K562 (cell line): ENCODE data around the gene CERCAM. TPM values are rescaled to one million over a fixed set of nuclear protein-coding genes. Genes with fewer than 3 reads are reported as not detected.

Source experiments
- ATAC-seq: fragments of 200-7000 bp; cut with Tn5 transposase; 3 replicates; pipeline ENCODE4 v1.9.1; 2020; ENCODE audit warnings: moderate library complexity
- BruUV-seq: library from RNA; stranded (reverse); fragments of 400-500 nt; replicated peaks from 2 replicates; lab custom pipeline; 2021; lab: Mats Ljungman, UMichigan
- CTCF ChIA-PET: fragments of 300-600 bp; formaldehyde crosslinking; extraction: SDS; loops from one replicate; lab custom pipeline; 2021; ENCODE audit warnings: low intra/inter-chr PET ratio; lab: Yijun Ruan, JAX
- POLR2A ChIA-PET: fragments of 300-600, 350-650 bp; sonication (Branson Sonifier 250); formaldehyde crosslinking; extraction: SDS; loops from one replicate; lab custom pipeline; 2021; ENCODE audit warnings: antibody characterized with exemption, inconsistent platforms; lab: Yijun Ruan, JAX
- DNase-seq, 4 experiments: peaks; one replicate each; pipeline versions ENCODE4 v3.0.0 to v3.0.0-alpha.2; 2011 to 2018; ENCODE audit warnings: low spot score in 3 of 4, mixed read lengths in 3 of 4; ENCODE audit errors: extremely low read depth in 1 of 4
- FAIRE-seq: peaks from 2 replicates; lab custom pipeline; 2011; peaks lifted over from hg19 to GRCh38; lab: Jason Lieb, UNC
- H2AFZ ChIP-seq: 2 replicates; pipeline ENCODE4 v1.6.0; 2011; ENCODE audit warnings: low read depth, low read length, control low read depth, inconsistent platforms
- H3K27ac ChIP-seq: fragments of 200-600 bp; 3 replicates; pipeline ENCODE4 v1.8.0; 2011; ENCODE audit warnings: low read depth, mild to moderate bottlenecking, control low read depth, inconsistent platforms, low read length, moderate library complexity, mixed read lengths; ENCODE audit errors: extremely low read depth
- H3K27me3 ChIP-seq, 2 experiments: fragments of 300-600 bp in 1 of 2; 2 replicates in 1 of 2; 3 replicates in 1 of 2; pipeline versions ENCODE4 v1.6.0 to v1.8.0; 2011; ENCODE audit warnings: inconsistent platforms in 2 of 2, low read length in 2 of 2, mild to moderate bottlenecking in 1 of 2, mixed read lengths in 1 of 2, moderate library complexity in 1 of 2; ENCODE audit not compliant: control insufficient read depth in 2 of 2, insufficient read depth in 2 of 2
- H3K36me3 ChIP-seq: fragments of 300-600 bp; 3 replicates; pipeline ENCODE4 v1.8.0; 2011; ENCODE audit warnings: mild to moderate bottlenecking, low read length, inconsistent platforms; ENCODE audit not compliant: control insufficient read depth, insufficient read depth
- H3K4me1 ChIP-seq, 2 experiments: fragments of 200-600 bp in 1 of 2; replicated peaks in 1 of 2; 2 replicates in 1 of 2; 3 replicates in 1 of 2; pipeline versions ENCODE4 v1.5.1 to v1.8.0; 2011; ENCODE audit warnings: inconsistent platforms in 2 of 2, low read length in 2 of 2, mild to moderate bottlenecking in 1 of 2, mixed read lengths in 1 of 2, moderate library complexity in 1 of 2; ENCODE audit not compliant: control insufficient read depth in 2 of 2, insufficient read depth in 2 of 2
- H3K4me2 ChIP-seq: 2 replicates; pipeline ENCODE4 v1.6.1; 2011; ENCODE audit warnings: low read length, control low read depth, inconsistent platforms, mixed read lengths; ENCODE audit not compliant: insufficient read depth
- H3K4me3 ChIP-seq: fragments of 200-600 bp; sonication (generic), shearing (Covaris generic); 2 replicates; pipeline ENCODE4 v1.5.1; 2016; ENCODE audit warnings: control low read depth, inconsistent platforms
- H3K79me2 ChIP-seq: fragments of 200-600 bp; 3 replicates; pipeline ENCODE4 v1.8.0; 2011; ENCODE audit warnings: low read length, inconsistent platforms; ENCODE audit not compliant: control insufficient read depth, insufficient read depth
- H3K9ac ChIP-seq, 2 experiments: 2 replicates each; pipeline versions ENCODE4 v1.6.0 to v1.6.1; 2011; ENCODE audit warnings: low read depth in 2 of 2, low read length in 2 of 2, control low read depth in 1 of 2, inconsistent platforms in 1 of 2, mild to moderate bottlenecking in 1 of 2, mixed read lengths in 1 of 2; ENCODE audit not compliant: insufficient read depth in 1 of 2
- H3K9me1 ChIP-seq: one replicate; pipeline ENCODE4 v1.6.0; 2011; ENCODE audit warnings: inconsistent platforms, mild to moderate bottlenecking, low read length, moderate library complexity; ENCODE audit not compliant: control insufficient read depth, insufficient read depth
- H3K9me3 ChIP-seq: replicated peaks from 2 replicates; pipeline ENCODE4 v1.5.1; 2011; ENCODE audit warnings: low read depth, low read length, inconsistent platforms; ENCODE audit not compliant: control insufficient read depth, insufficient read depth
- H4K20me1 ChIP-seq: replicated peaks from 2 replicates; pipeline ENCODE4 v1.6.1; 2011; ENCODE audit warnings: low read length, inconsistent platforms, mixed read lengths; ENCODE audit not compliant: control insufficient read depth, insufficient read depth
- ADNP ChIP-seq: fragments of 200-800 bp; sonication (Bioruptor generic); IDR thresholded peaks from 2 replicates; pipeline ENCODE4 v1.6.1; 2016; ENCODE audit warnings: missing genetic modification characterization, missing compliant biosample characterization
- BCOR ChIP-seq: fragments of 450-650 bp; IDR thresholded peaks from 2 replicates; pipeline ENCODE4 v1.6.1; 2016
- E2F6 ChIP-seq, 2 experiments: IDR thresholded peaks; 2 replicates each; pipeline ENCODE4 v1.6.1; 2011; ENCODE audit warnings: borderline replicate concordance in 1 of 2, control low read depth in 1 of 2, low read depth in 1 of 2, low read length in 1 of 2, mild to moderate bottlenecking in 1 of 2, mixed read lengths in 1 of 2, moderate library complexity in 1 of 2; ENCODE audit not compliant: insufficient read depth in 1 of 2, insufficient read length in 1 of 2, poor library complexity in 1 of 2, severe bottlenecking in 1 of 2; ENCODE audit errors: extremely low read depth in 1 of 2
- KDM1A ChIP-seq, 2 experiments: fragments of 450-650 bp; IDR thresholded peaks; 2 replicates each; pipeline ENCODE4 v1.6.1; 2016; ENCODE audit warnings: mild to moderate bottlenecking in 2 of 2
- RAD21 ChIP-seq, 2 experiments: fragments of 250-450 bp in 1 of 2; fragments of 450-650 bp in 1 of 2; sonication (Bioruptor Pico) in 1 of 2; formaldehyde crosslinking in 1 of 2; IDR thresholded peaks in 1 of 2; conservative IDR thresholded peaks in 1 of 2; 2 replicates each; pipeline versions ENCODE4 v1.4.0 to v1.8.0; 2020 to 2022; ENCODE audit warnings: mild to moderate bottlenecking in 2 of 2, moderate library complexity in 1 of 2
- REST ChIP-seq, 2 experiments: fragments of 450-650 bp; formaldehyde crosslinking in 1 of 2; IDR thresholded peaks; 2 replicates each; pipeline versions ENCODE4 v1.4.0 to v1.6.1; 2014 to 2020; ENCODE audit warnings: mild to moderate bottlenecking in 2 of 2, borderline replicate concordance in 1 of 2, low read depth in 1 of 2
- SMC3 ChIP-seq: conservative IDR thresholded peaks from 2 replicates; pipeline ENCODE4 v1.6.1; 2011; ENCODE audit warnings: low read depth, low read length, improper control_type of control experiment; ENCODE audit not compliant: insufficient read depth
- ZBTB33 ChIP-seq: sonication (generic); formaldehyde crosslinking; IDR thresholded peaks from 2 replicates; pipeline ENCODE4 v1.8.1; 2023; ENCODE audit warnings: mild to moderate bottlenecking, missing genetic modification reagents
- WGBS: fragments of 100-300 bp; shearing (Covaris generic); methylation state at CpG from one replicate; pipeline ENCODE4 v1.1.6; 2016; ENCODE audit warnings: low coverage, mixed read lengths; ENCODE audit not compliant: insufficient coverage; ENCODE audit errors: missing lambda C conversion rate; 5-methylcytosine and 5-hydroxymethylcytosine counted together
- in situ Hi-C: fragments of 300-500 bp; cut with MboI; formaldehyde crosslinking; loops from 4 replicates; pipeline ENCODE4 v1.15.0; 2018; ENCODE audit warnings: inconsistent platforms, mixed read lengths
- intact Hi-C: fragments of 100-400 bp; cut with micrococcal nuclease; formaldehyde crosslinking; loops from 2 replicates; pipeline ENCODE4 v1.14.2; 2022
- polyA plus RNA-seq, 8 experiments: library from polyadenylated mRNA; depleted of rRNA in 4 of 8; stranded (reverse) in 5 of 8; unstranded in 3 of 8; fragments of >200 nt; fragmentation: Nextera tagmentation in 2 of 8; fragmentation: Illumina TruSeq in 1 of 8; extraction: Ambion mirVana in 2 of 8; extraction: Trizol in 1 of 8; gene quantifications; 2 replicates each; pipeline versions ENCODE4 v1.2.1 to v1.2.3, GENCODE V29; 2011 to 2014; ENCODE audit warnings: inconsistent platforms in 1 of 8, missing spikeins in 1 of 8
- total RNA-seq, 7 experiments: library from RNA; depleted of rRNA in 6 of 7; stranded (reverse); fragments of >200 nt in 6 of 7; fragmentation: Illumina TruSeq in 2 of 7; extraction: Trizol in 2 of 7; gene quantifications; 2 replicates each; pipeline versions ENCODE4 v1.2.1 to v1.2.3, GENCODE V29; 2011 to 2021; ENCODE audit warnings: low replicate concordance in 1 of 7

The CERCAM gene
- total and polyA plus RNA-seq, 9 of the 15 experiments (the other 6 are each of a cell fraction or from before 2014, with no cell fraction given): 0.75 to 24.0 (median 18.0) TPM

- peaks cover 0 to 3% of the 10 kb centered on the region in 2 experiments; a peak in 2 of 5 replicates for H3K27me3 ChIP-seq
- peaks cover 0 to 22% of the 10 kb centered on the region in 2 experiments; a peak in 2 of 5 replicates for H3K4me1 ChIP-seq
- no peak overlapping the region for H3K4me3 ChIP-seq
- BruUV-seq: no TSS peak
- H3K36me3 ChIP-seq: no peaks in the 10 kb centered on the region
- intact Hi-C loops: loop anchor here (5.0 to 10.0 kb wide), 2 partner anchors 205 to 283 kb away; partner anchors contain the start of gene PTGES2
- peak; percentile 77 for ATAC-seq
- no peak overlapping the region for H3K4me2 ChIP-seq
- peak; percentile 85 for FAIRE-seq
- H3K79me2 ChIP-seq: no peaks in the 10 kb centered on the region
- no peaks in the 10 kb centered on the region for H3K9me1 ChIP-seq
- ChIA-PET POLR2A (interaction anchor here (0.7 to 2.0 kb wide), 6 partner anchors 10 to 24 kb away, joined by 3 to 12 read pairs (median 4); partner anchors contain the start of gene CERCAM), CTCF (interaction anchor here (0.6 to 3.3 kb wide), 5 partner anchors 31 to 1373 kb away, joined by 3 to 15 read pairs (median 4); no protein-coding TSS in a partner anchor)
- H3K9ac ChIP-seq: no peak overlapping the region; a peak in 1 of 4 replicates
- no peak overlapping the region for H2AFZ ChIP-seq
- no peaks in the 10 kb centered on the region for H3K9me3 ChIP-seq
- WGBS: 2% methylated on average over 6 of the region's 6 CpGs
- peak in 3 of 4 experiments; percentile 33 to 55 (median 48) for DNase-seq
- H4K20me1 ChIP-seq: no peaks in the 10 kb centered on the region
- in situ Hi-C loops: no loop called here
- no peak overlapping the region for H3K27ac ChIP-seq
- TF ChIP-seq KDM1A (IDR thresholded peaks at IDR 0.05) (peak in 1 of 2 experiments; percentile 57; a peak in 2 of 4 replicates), REST (IDR thresholded peaks at IDR 0.05; ENCODE audit: borderline replicate concordance) (peak; percentile 25; the same call in 1 of the 2 replicates), REST (CRISPR knock-in tag; IDR thresholded peaks at IDR 0.05; ENCODE audit: low read depth) (no peak), RAD21 (CRISPR knock-in tag; conservative IDR thresholded peaks at IDR 0.05 in 1 of 2, IDR thresholded peaks at IDR 0.05 in 1 of 2) (peak; percentile 10 to 51; a peak in 3 of 4 replicates), ADNP (peak; percentile 32; the same call in 1 of the 2 replicates), SMC3 (0 out of 2 replicates have a peak, but pooled peaks have one; percentile 17), E2F6 (IDR thresholded peaks at IDR 0.05; ENCODE audit: borderline replicate concordance in 1 of 2, extremely low read depth in 1 of 2, insufficient read depth in 1 of 2, insufficient read length in 1 of 2, low read depth in 1 of 2, low read length in 1 of 2, poor library complexity in 1 of 2, severe bottlenecking in 1 of 2) (no peak), ZBTB33 (CRISPR knock-in tag) (peak; percentile 34; the same call in 1 of the 2 replicates), BCOR (peak; percentile 71; the same call in 1 of the 2 replicates)
Observed at GRCh38 chr9:128409978-128410377, 10.7 kb upstream of the CERCAM start.
